ENCODE measurements around the gene AGBL4. TPM values are rescaled to one million over a fixed set of nuclear protein-coding genes. Genes with fewer than 3 reads are reported as not detected.

The AGBL4 gene
- total and polyA plus RNA-seq, 9 of the 15 experiments (the other 6 are each of a cell fraction or from before 2014, with no cell fraction given), result 0.11 TPM; not detected in 7

GRCh38 chr1:48744032-48744431 lies 1279.7 kb downstream of the AGBL4 start:
- Histone ChIP-seq H4K20me1 (replicated peaks; ENCODE audit: control insufficient read depth, insufficient read depth, low read length) (no peaks in the 10 kb centered on the region), H3K9ac (ENCODE audit: insufficient read depth in 1 of 2, low read depth in 2 of 2, low read length in 2 of 2) (no peak overlapping the region), H3K27ac (ENCODE audit: extremely low read depth, low read depth, low read length) (no peak overlapping the region), H3K4me3 (no peak overlapping the region), H3K9me1 (ENCODE audit: control insufficient read depth, insufficient read depth, low read length) (no peaks in the 10 kb centered on the region), H3K79me2 (ENCODE audit: control insufficient read depth, insufficient read depth, low read length) (no peaks in the 10 kb centered on the region), H3K4me2 (ENCODE audit: insufficient read depth, low read length) (no peak overlapping the region), H2AFZ (ENCODE audit: low read depth, low read length) (no peak overlapping the region), H3K36me3 (ENCODE audit: control insufficient read depth, insufficient read depth, low read length) (no peaks in the 10 kb centered on the region), H3K9me3 (replicated peaks; ENCODE audit: control insufficient read depth, insufficient read depth, low read depth, low read length) (no peaks in the 10 kb centered on the region; the same call in 1 of the 2 replicates), H3K27me3 (ENCODE audit: control insufficient read depth in 2 of 2, insufficient read depth in 2 of 2, low read length in 2 of 2) (no peaks in the 10 kb centered on the region), H3K4me1 (replicated peaks in 1 of 2; ENCODE audit: control insufficient read depth in 2 of 2, insufficient read depth in 2 of 2, low read length in 2 of 2) (no peaks in the 10 kb centered on the region)
- no peak for FAIRE-seq
- 0% methylated on average over 2 of the region's 2 CpGs for WGBS (ENCODE audit: insufficient coverage, low coverage, missing lambda C conversion rate)
- in situ Hi-C loops (cut with MboI) (no loop called here), intact Hi-C loops (cut with micrococcal nuclease) (no loop called here)
- POLR2A ChIA-PET, result interaction anchor here (0.8 to 1.6 kb wide), 2 partner anchors 9 to 38 kb away, joined by 3 read pairs; no protein-coding TSS in a partner anchor
- no TSS peak for BruUV-seq (replicated peaks)
- CTCF ChIA-PET (ENCODE audit: low intra/inter-chr PET ratio), result no interaction called here
- no peak for ATAC-seq
- DNase-seq (ENCODE audit: extremely low read depth in 1 of 4, low spot score in 3 of 4), result no peak
- TF ChIP-seq CREB1 (IDR thresholded peaks at IDR 0.05) (no peak), CREB1 (CRISPR knock-in tag; IDR thresholded peaks at IDR 0.05) (no peak), XRCC4 (IDR thresholded peaks at IDR 0.05; ENCODE audit: extremely low read depth, insufficient read depth, insufficient read length) (no peak), YBX1 (IDR thresholded peaks at IDR 0.05) (no peak), HSF4 (CRISPR knock-in tag; IDR thresholded peaks at IDR 0.05; ENCODE audit: borderline replicate concordance) (no peak), SREBF1 (IDR thresholded peaks at IDR 0.05; ENCODE audit: borderline replicate concordance, low read depth, low read length) (no peak), SP2 (IDR thresholded peaks at IDR 0.05; ENCODE audit: extremely low read depth, low read depth, low read length, poor library complexity, severe bottlenecking) (no peak), CHD7 (IDR thresholded peaks at IDR 0.05; ENCODE audit: low read depth, low read length) (no peak)
